ENCODE data around the gene FLOT1. TPM values are rescaled to one million over a fixed set of nuclear protein-coding genes. Genes with fewer than 3 reads are reported as not detected.

Gene FLOT1
- total and polyA plus RNA-seq, 2 donors (not counting 1 experiment from before 2014, with no cell fraction given), result 71.2 to 79.4 TPM

DNA sequence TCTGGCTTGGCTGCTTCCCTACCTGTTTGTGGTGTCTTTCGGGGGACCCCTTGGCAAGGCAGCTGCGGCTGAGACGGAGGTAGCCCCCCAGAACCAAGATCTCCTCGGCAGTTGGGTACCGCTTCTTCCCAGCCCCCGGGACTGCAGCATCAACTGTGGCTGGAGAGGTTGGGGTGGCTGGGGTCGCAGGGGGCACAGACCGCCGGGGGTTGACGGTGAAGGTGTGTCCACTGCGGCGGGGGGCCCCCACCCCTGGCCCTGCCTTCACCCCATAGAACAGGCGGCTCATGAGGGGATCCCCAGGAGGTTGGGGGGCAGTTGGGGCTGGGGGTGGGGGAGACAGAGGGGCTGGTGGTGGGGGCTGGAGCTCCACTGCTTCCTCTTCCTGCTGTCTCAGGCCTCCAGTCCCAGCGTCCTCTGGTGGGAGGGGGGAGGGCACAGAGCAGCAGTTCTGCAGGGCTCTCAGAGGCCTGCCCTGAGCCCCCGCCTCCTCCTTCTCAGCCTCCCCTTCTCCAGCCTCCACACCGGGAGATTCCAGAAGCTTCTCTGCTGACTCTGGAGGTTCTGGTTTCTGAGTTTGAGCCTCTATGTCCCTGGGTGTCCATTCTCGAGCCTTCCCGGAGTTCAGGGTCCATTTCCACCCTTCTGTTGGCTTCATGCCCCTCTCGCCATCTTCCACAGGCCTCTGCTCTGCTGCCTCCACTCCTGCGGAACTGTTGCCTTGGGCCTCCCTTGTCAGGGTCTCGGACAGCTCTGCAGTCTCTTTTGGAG is 57.9 kb downstream of the FLOT1 start:
- DNase-seq (peak; percentile 54), ATAC-seq (ENCODE audit: low read depth) (no peak)
- Histone ChIP-seq H3K4me1 (ENCODE audit: control insufficient read depth in 2 of 2, insufficient read depth in 2 of 2, low read length in 2 of 2) (peaks cover 50 to 52% of the 10 kb centered on the region in 2 donors), H3K27me3 (replicated peaks in 1 of 4; ENCODE audit: control extremely low read depth in 1 of 4, control insufficient read depth in 3 of 4, insufficient read depth in 4 of 4, low read length in 3 of 4) (no peaks in the 10 kb centered on the region), H2AFZ (ENCODE audit: insufficient read depth, low read depth, low read length, poor library complexity, severe bottlenecking) (no peak overlapping the region), H3K4me3 (ENCODE audit: control extremely low read depth in 1 of 5, extremely low read depth in 1 of 5, insufficient read depth in 1 of 5, low read depth in 2 of 5, low read length in 4 of 5) (peak overlapping the region; percentile 91 to 100 (median 97)), H4K20me1 (ENCODE audit: control insufficient read depth, insufficient read depth, low read length, poor library complexity, severe bottlenecking) (peaks cover 71% of the 10 kb centered on the region), H3K27ac (ENCODE audit: low read length in 2 of 2) (peak overlapping the region; percentile 93 to 97), H3K9ac (ENCODE audit: low read length) (peak overlapping the region; percentile 98), H3K9me3 (ENCODE audit: control extremely low read depth in 1 of 3, control insufficient read depth in 2 of 3, insufficient read depth in 1 of 3, low read length in 2 of 3) (no peaks in the 10 kb centered on the region), H3K4me2 (replicated peaks; ENCODE audit: low read depth, low read length, poor library complexity, severe bottlenecking) (peak overlapping the region; percentile 100), H3K79me2 (ENCODE audit: control insufficient read depth, insufficient read depth, low read length) (peaks cover 75% of the 10 kb centered on the region), H3K36me3 (replicated peaks in 1 of 2; ENCODE audit: control extremely low read depth in 1 of 2, control insufficient read depth in 1 of 2, extremely low read depth in 1 of 2, insufficient read depth in 2 of 2, low read length in 1 of 2) (peaks cover 0 to 22% of the 10 kb centered on the region in 2 experiments)
- CTCF ChIA-PET, result interaction anchor here (0.9 to 19.8 kb wide), 3 partner anchors 11 to 201 kb away, joined by 3 to 963 read pairs (median 3); partner anchors contain the start of genes MDC1 and TUBB
- Mint-ChIP-seq H3K27ac (peak overlapping the region; percentile 99), H3K9me3 (ENCODE audit: insufficient read depth) (no peaks in the 10 kb centered on the region), H3K4me3 (peak overlapping the region; percentile 97), H3K4me1 (peaks cover 72% of the 10 kb centered on the region), H3K27me3 (no peaks in the 10 kb centered on the region)
- TF ChIP-seq, protein P1, sequence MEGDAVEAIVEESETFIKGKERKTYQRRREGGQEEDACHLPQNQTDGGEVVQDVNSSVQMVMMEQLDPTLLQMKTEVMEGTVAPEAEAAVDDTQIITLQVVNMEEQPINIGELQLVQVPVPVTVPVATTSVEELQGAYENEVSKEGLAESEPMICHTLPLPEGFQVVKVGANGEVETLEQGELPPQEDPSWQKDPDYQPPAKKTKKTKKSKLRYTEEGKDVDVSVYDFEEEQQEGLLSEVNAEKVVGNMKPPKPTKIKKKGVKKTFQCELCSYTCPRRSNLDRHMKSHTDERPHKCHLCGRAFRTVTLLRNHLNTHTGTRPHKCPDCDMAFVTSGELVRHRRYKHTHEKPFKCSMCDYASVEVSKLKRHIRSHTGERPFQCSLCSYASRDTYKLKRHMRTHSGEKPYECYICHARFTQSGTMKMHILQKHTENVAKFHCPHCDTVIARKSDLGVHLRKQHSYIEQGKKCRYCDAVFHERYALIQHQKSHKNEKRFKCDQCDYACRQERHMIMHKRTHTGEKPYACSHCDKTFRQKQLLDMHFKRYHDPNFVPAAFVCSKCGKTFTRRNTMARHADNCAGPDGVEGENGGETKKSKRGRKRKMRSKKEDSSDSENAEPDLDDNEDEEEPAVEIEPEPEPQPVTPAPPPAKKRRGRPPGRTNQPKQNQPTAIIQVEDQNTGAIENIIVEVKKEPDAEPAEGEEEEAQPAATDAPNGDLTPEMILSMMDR (IDR thresholded peaks at IDR 0.05), result no peak
- TF ChIP-seq EZH2 (IDR thresholded peaks at IDR 0.05; ENCODE audit: borderline replicate concordance, insufficient read depth, low read depth, low read length, poor library complexity, severe bottlenecking), result no peak
- intact Hi-C loops (cut with micrococcal nuclease), result no loop called here
- POLR2A ChIA-PET, result interaction anchor here (0.5 to 8.7 kb wide), 5 partner anchors 36 to 198 kb away, joined by 4 to 216 read pairs (median 5); partner anchors contain the start of genes MDC1 and TUBB
- WGBS (ENCODE audit: insufficient coverage), result 3% methylated on average over 12 of the region's 21 CpGs

DNA sequence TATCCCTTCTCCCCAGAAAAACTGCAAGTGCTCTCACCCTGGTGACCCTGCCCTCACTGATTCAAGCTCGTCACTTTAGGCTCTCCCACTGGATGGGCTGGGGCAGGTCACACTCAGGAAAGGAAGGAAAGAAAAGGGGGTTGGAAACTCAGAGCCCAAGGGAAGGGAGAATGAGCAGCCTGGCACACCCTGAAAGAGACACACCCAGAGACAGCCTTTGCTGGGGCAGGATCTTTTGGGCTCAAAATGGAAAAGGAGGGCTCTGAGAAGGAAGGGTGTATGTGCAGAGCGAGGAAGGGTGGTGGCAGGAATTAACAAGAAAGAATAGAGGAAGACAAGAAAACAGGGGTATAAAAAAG is 58.5 kb downstream of the FLOT1 start:
- peaks cover 0 to 26% of the 10 kb centered on the region in 2 experiments for H3K36me3 ChIP-seq (replicated peaks in 1 of 2; ENCODE audit: control extremely low read depth in 1 of 2, control insufficient read depth in 1 of 2, extremely low read depth in 1 of 2, insufficient read depth in 2 of 2, low read length in 1 of 2)
- intact Hi-C loops (cut with micrococcal nuclease), result no loop called here
- peak overlapping the region; percentile 91 to 100 (median 97) for H3K4me3 ChIP-seq (ENCODE audit: control extremely low read depth in 1 of 5, extremely low read depth in 1 of 5, insufficient read depth in 1 of 5, low read depth in 2 of 5, low read length in 4 of 5)
- H2AFZ ChIP-seq (ENCODE audit: insufficient read depth, low read depth, low read length, poor library complexity, severe bottlenecking), result no peak overlapping the region
- no peak for DNase-seq
- Mint-ChIP-seq H3K9me3 (ENCODE audit: insufficient read depth) (no peaks in the 10 kb centered on the region), H3K27ac (peak overlapping the region; percentile 99), H3K4me1 (peaks cover 72% of the 10 kb centered on the region), H3K4me3 (peak overlapping the region; percentile 97), H3K27me3 (no peaks in the 10 kb centered on the region)
- H3K9me3 ChIP-seq (ENCODE audit: control extremely low read depth in 1 of 3, control insufficient read depth in 2 of 3, insufficient read depth in 1 of 3, low read length in 2 of 3), result no peaks in the 10 kb centered on the region
- H3K27me3 ChIP-seq (replicated peaks in 1 of 4; ENCODE audit: control extremely low read depth in 1 of 4, control insufficient read depth in 3 of 4, insufficient read depth in 4 of 4, low read length in 3 of 4), result no peaks in the 10 kb centered on the region
- peaks cover 81% of the 10 kb centered on the region for H3K79me2 ChIP-seq (ENCODE audit: control insufficient read depth, insufficient read depth, low read length)
- POLR2A ChIA-PET, result interaction anchor here (0.6 to 8.7 kb wide), 4 partner anchors 36 to 199 kb away, joined by 4 to 216 read pairs (median 8); partner anchors contain the start of genes MDC1 and TUBB
- H3K4me2 ChIP-seq (replicated peaks; ENCODE audit: low read depth, low read length, poor library complexity, severe bottlenecking), result peak overlapping the region; percentile 100
- peaks cover 50 to 52% of the 10 kb centered on the region in 2 donors for H3K4me1 ChIP-seq (ENCODE audit: control insufficient read depth in 2 of 2, insufficient read depth in 2 of 2, low read length in 2 of 2)
- H4K20me1 ChIP-seq (ENCODE audit: control insufficient read depth, insufficient read depth, low read length, poor library complexity, severe bottlenecking), result peaks cover 77% of the 10 kb centered on the region
- CTCF ChIA-PET, result interaction anchor here (0.9 to 19.8 kb wide), 3 partner anchors 10 to 201 kb away, joined by 3 to 963 read pairs (median 3); partner anchors contain the start of genes MDC1 and TUBB
- peak overlapping the region; percentile 53 to 97 for H3K27ac ChIP-seq (ENCODE audit: low read length in 2 of 2)
- WGBS (ENCODE audit: insufficient coverage), result 0% methylated on average over 1 of the region's 2 CpGs
- ATAC-seq (ENCODE audit: low read depth), result no peak
- peak overlapping the region; percentile 98 for H3K9ac ChIP-seq (ENCODE audit: low read length)
- no peak for TF ChIP-seq EZH2 (IDR thresholded peaks at IDR 0.05; ENCODE audit: borderline replicate concordance, insufficient read depth, low read depth, low read length, poor library complexity, severe bottlenecking)
- TF ChIP-seq, protein P1 (IDR thresholded peaks at IDR 0.05), result no peak

Data from B cell (primary cell).